Measurements from ENCODE around the gene DRGX.

DNA sequence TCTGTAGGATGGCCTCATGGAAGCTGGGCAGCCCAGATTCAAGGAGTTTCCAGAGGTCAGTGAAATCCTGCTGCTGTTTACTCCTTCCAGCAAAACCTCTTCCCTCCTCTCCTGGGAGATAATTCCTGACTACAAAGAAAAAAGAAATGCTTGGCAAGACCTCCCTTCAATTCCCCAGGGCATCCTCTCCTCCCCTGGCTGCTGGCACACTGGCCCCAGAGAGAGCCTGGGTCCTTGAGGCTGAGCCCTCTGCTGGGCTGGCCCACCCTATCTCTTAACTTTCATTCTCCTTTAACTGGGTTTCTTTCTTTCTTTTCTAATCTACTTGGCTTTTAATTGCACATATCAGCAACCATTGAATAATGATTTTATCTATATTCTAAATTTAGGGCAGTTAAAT is 7.7 kb downstream of the DRGX start:
- TF ChIP-seq EZH2 (IDR thresholded peaks at IDR 0.05; ENCODE audit: insufficient read depth, poor library complexity, severe bottlenecking) (no peak), EZH2phosphoT487 (IDR thresholded peaks at IDR 0.05; ENCODE audit: insufficient read depth, low read depth) (no peak)

All from GM23248 (cell line).